Activated CD4-positive, alpha-beta T cell treated with anti-CD3 and anti-CD28 coated beads, Interleukin-2, amount 10 ng/mL, durations not matched to agents 7 days and 5 days (primary cell): Measurements from ENCODE around the gene RTKN. TPM values are rescaled to one million over a fixed set of nuclear protein-coding genes. Genes with fewer than 3 reads are reported as not detected.

Source experiments
- CTCF ChIA-PET: fragments of 350-600 bp; sonication (Branson Sonifier 250); formaldehyde crosslinking; loops from one replicate; lab custom pipeline; 2021; ENCODE audit warnings: antibody characterized with exemption; lab: Charles Lee
- POLR2A ChIA-PET: fragments of 350-600 bp; sonication (Branson Sonifier 250); formaldehyde crosslinking; loops from one replicate; lab custom pipeline; 2021; ENCODE audit warnings: antibody characterized with exemption; lab: Charles Lee
- DNase-seq: peaks from one replicate; pipeline ENCODE4 v3.0.0-alpha.2; 2020
- H3K27ac Mint-ChIP-seq: one replicate; pipeline ENCODE4 v1.8.0; 2021; ENCODE audit warnings: mild to moderate bottlenecking, moderate library complexity, mixed read lengths
- H3K27me3 Mint-ChIP-seq: one replicate; pipeline ENCODE4 v1.8.0; 2021; ENCODE audit warnings: mixed read lengths
- H3K36me3 Mint-ChIP-seq: one replicate; pipeline ENCODE4 v1.8.0; 2021; ENCODE audit warnings: low read depth, mixed read lengths
- H3K4me1 Mint-ChIP-seq: one replicate; pipeline ENCODE4 v1.8.0; 2021; ENCODE audit warnings: mixed read lengths
- H3K4me3 Mint-ChIP-seq: one replicate; pipeline ENCODE4 v1.8.0; 2021; ENCODE audit warnings: mild to moderate bottlenecking, moderate library complexity, mixed read lengths
- H3K9me3 Mint-ChIP-seq: one replicate; pipeline ENCODE4 v1.8.0; 2021; ENCODE audit warnings: mixed read lengths
- total RNA-seq, 2 experiments: library from RNA; stranded (reverse); gene quantifications; one replicate each; pipeline ENCODE4 v1.2.3, GENCODE V29; 2021

Gene RTKN
- total RNA-seq, 2 experiments from 2014 or later: 0.62 to 0.82 TPM

DNA sequence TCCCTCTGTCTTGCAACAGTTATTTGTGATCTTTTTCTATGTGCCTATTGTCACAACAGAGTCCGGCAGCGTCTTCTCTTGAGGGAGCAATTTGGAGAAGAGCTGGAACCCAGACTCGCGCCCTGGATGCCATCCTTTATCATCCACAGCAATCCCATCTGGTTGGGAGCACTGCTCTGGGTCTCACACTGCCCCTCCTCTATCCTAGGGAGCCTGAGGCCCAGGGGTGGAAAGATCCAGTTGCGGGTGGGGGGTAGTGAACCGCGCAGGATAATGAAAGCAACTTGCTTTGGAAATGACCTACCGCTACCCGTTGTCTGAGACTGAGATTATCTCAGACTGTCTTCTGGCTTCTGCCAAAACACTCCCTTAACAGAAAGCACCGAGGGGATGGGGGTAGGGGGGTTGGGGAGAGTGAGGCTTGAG, 17.2 kb upstream of the RTKN start:
- ChIA-PET CTCF (interaction anchor here (1.3 to 9.8 kb wide), 6 partner anchors 9 to 73 kb away, joined by 3 to 66 read pairs (median 10); partner anchors contain the start of genes CCDC142, MRPL53 and TTC31), POLR2A (interaction anchor here (0.6 to 1.2 kb wide), 5 partner anchors 9 to 74 kb away, joined by 3 to 6 read pairs (median 5); partner anchors contain the start of gene MRPL53)
- no peak for DNase-seq
- Mint-ChIP-seq H3K9me3 (no peaks in the 10 kb centered on the region), H3K36me3 (peaks cover 28% of the 10 kb centered on the region), H3K27ac (peak overlapping the region; percentile 98), H3K27me3 (no peaks in the 10 kb centered on the region), H3K4me1 (peaks cover 61% of the 10 kb centered on the region), H3K4me3 (peak overlapping the region; percentile 91)

- H3K4me1 Mint-ChIP-seq: peaks cover 62% of the 10 kb centered on the region
- H3K27me3 Mint-ChIP-seq: no peaks in the 10 kb centered on the region
- H3K27ac Mint-ChIP-seq: peak within 1 kb of the TSS; percentile 98
- ChIA-PET CTCF (interaction anchor here (0.7 to 9.8 kb wide), 9 partner anchors 9 to 126 kb away, joined by 3 to 66 read pairs (median 3); partner anchors contain the start of genes AUP1, CCDC142, HTRA2 and MRPL53), POLR2A (interaction anchor here (0.6 to 1.3 kb wide), 6 partner anchors 9 to 75 kb away, joined by 3 to 6 read pairs (median 5); partner anchors contain the start of genes C2orf81 and MRPL53)
- no peaks in the 10 kb centered on the region for H3K9me3 Mint-ChIP-seq
- peak; percentile 100 for DNase-seq
- peak within 1 kb of the TSS; percentile 91 for H3K4me3 Mint-ChIP-seq
- H3K36me3 Mint-ChIP-seq: peaks cover 27% of the 10 kb centered on the region
Measured at GRCh38 chr2:74458132-74458937, 16.6 kb upstream of the RTKN start, which contains the start of gene WBP1. Gene WBP1 (plus strand): TSS chr2:74458438. CDS start chr2:74458603, 165 bp downstream.

GRCh38 chr2:74457549-74458131, 15.9 kb upstream of the RTKN start:
- ChIA-PET POLR2A (interaction anchor here (0.6 to 1.3 kb wide), 3 partner anchors 15 to 37 kb away, joined by 3 to 6 read pairs (median 6); partner anchors contain the start of genes C2orf81 and MRPL53), CTCF (interaction anchor here (0.9 to 9.8 kb wide), 9 partner anchors 10 to 133 kb away, joined by 3 to 66 read pairs (median 6); partner anchors contain the start of genes AUP1, CCDC142, HTRA2 and MRPL53)
- H3K27me3 Mint-ChIP-seq: no peaks in the 10 kb centered on the region
- H3K27ac Mint-ChIP-seq: peak overlapping the region; percentile 98
- H3K4me1 Mint-ChIP-seq: peaks cover 62% of the 10 kb centered on the region
- H3K4me3 Mint-ChIP-seq: peak overlapping the region; percentile 91
- H3K36me3 Mint-ChIP-seq: peaks cover 21% of the 10 kb centered on the region
- no peaks in the 10 kb centered on the region for H3K9me3 Mint-ChIP-seq
- peak; percentile 80 for DNase-seq

DNA sequence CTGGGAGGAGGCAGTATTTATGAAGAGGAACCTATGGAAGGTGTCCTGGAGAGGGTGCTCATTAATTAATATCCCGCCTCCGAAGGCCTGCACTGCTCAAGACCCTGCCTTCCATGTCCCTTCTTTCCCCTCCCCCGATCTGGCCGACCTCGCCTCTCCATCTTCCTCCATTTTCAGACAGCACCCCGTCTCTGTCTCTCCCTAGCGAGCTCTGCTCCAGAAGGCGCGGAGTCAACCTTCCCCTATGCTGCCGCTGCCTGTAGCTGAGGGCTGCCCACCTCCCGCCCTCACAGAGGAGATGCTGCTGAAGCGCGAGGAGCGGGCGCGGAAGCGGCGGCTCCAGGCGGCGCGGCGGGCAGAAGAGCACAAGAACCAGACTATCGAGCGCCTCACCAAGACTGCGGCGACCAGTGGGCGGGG, 15.4 kb upstream of the RTKN start:
- H3K9me3 Mint-ChIP-seq: no peaks in the 10 kb centered on the region
- DNase-seq: no peak
- POLR2A ChIA-PET: interaction anchor here (0.6 to 1.3 kb wide), 2 partner anchors 36 to 37 kb away, joined by 3 to 6 read pairs; partner anchors contain the start of gene C2orf81
- CTCF ChIA-PET: interaction anchor here (0.6 to 9.8 kb wide), 7 partner anchors 10 to 132 kb away, joined by 3 to 66 read pairs (median 6); partner anchors contain the start of genes CCDC142, MRPL53 and TTC31
- no peaks in the 10 kb centered on the region for H3K27me3 Mint-ChIP-seq
- H3K27ac Mint-ChIP-seq: peak overlapping the region; percentile 98
- H3K4me1 Mint-ChIP-seq: peaks cover 66% of the 10 kb centered on the region
- H3K36me3 Mint-ChIP-seq: peaks cover 21% of the 10 kb centered on the region
- H3K4me3 Mint-ChIP-seq: peak overlapping the region; percentile 91

- ChIA-PET POLR2A (interaction anchor here (0.6 to 1.3 kb wide), 4 partner anchors 16 to 75 kb away, joined by 3 read pairs; partner anchors contain the start of genes AUP1, C2orf81, HTRA2 and MRPL53), CTCF (interaction anchor here (0.9 to 9.8 kb wide), 5 partner anchors 11 to 64 kb away, joined by 3 to 66 read pairs (median 4); partner anchors contain the start of genes CCDC142 and TTC31)
- peak; percentile 97 for DNase-seq
- Mint-ChIP-seq H3K27ac (peak within 1 kb of the TSS; percentile 98), H3K27me3 (no peaks in the 10 kb centered on the region), H3K36me3 (peaks cover 13% of the 10 kb centered on the region), H3K4me3 (peak within 1 kb of the TSS; percentile 91), H3K4me1 (peaks cover 61% of the 10 kb centered on the region), H3K9me3 (no peaks in the 10 kb centered on the region)
Measured at GRCh38 chr2:74454654-74455511, 13.1 kb upstream of the RTKN start, which contains the start of gene INO80B. Gene INO80B (plus strand): TSS chr2:74455087. CDS start chr2:74455117, 30 bp downstream.

DNA sequence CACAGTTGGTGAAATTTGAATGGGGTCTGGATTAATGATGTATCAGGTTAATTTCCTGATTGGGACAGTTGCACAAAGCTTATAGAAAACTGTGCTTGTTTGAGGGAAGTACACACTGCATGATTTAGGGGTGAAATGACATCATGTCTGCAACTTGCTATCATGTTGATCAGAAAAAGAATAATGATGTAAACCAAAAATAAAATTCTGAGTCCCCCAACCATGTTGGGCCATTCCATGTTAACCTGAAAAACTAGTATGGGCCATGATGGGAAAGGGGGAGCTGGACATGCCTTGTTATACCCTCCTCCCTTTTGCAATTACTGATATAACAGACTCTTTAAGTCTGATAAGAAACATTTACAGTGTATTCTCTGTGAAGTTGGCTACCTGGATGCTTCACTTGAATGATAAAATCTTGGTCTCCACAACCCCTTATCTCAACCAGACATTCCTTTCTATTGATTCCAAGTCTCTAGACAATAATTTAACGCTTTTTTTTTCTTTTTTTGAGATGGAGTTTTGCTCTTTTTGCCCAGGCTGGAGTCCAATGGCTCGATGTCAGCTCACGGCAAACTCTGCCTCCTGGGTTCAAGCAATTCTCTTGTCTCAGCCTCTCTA, 8.9 kb upstream of the RTKN start:
- Mint-ChIP-seq H3K9me3 (no peaks in the 10 kb centered on the region), H3K4me1 (peaks cover 34% of the 10 kb centered on the region), H3K27ac (peak overlapping the region; percentile 41), H3K36me3 (peaks cover 2% of the 10 kb centered on the region), H3K27me3 (peaks cover 6% of the 10 kb centered on the region), H3K4me3 (no peak overlapping the region)
- ChIA-PET POLR2A (no interaction called here), CTCF (interaction anchor here (0.7 to 0.9 kb wide), 2 partner anchors 10 to 11 kb away, joined by 3 to 4 read pairs; no protein-coding TSS in a partner anchor)
- DNase-seq: no peak

DNA sequence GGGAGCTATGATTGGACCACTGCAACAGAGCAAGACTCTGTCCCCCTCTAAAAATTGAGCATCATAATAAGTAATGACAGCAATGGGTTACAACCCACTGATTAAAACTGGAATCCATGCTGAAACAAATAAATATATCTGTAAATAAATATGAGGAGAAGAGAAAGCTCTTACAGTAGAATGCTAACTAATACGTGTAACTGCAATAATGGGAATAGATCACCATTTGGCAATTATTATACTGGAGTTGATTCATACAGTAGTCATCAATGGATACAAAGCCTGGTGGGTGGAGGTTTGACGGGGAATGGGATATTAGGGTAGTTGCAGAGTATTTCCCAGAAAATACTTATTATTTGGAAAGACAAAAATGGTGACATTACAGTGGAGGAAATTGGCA, 7.0 kb upstream of the RTKN start:
- peaks cover 19% of the 10 kb centered on the region for H3K27me3 Mint-ChIP-seq
- peaks cover 19% of the 10 kb centered on the region for H3K4me1 Mint-ChIP-seq
- H3K27ac Mint-ChIP-seq: peak overlapping the region; percentile 20
- no peaks in the 10 kb centered on the region for H3K9me3 Mint-ChIP-seq
- DNase-seq: no peak
- H3K36me3 Mint-ChIP-seq: no peaks in the 10 kb centered on the region
- ChIA-PET POLR2A (no interaction called here), CTCF (interaction anchor here (1.1 kb wide), 1 partner anchor 9 kb away, joined by 3 read pairs; no protein-coding TSS in a partner anchor)
- no peak overlapping the region for H3K4me3 Mint-ChIP-seq

GRCh38 chr2:74447230-74447999, 5.7 kb upstream of the RTKN start:
- H3K27me3 Mint-ChIP-seq: peaks cover 25% of the 10 kb centered on the region
- H3K36me3 Mint-ChIP-seq: no peaks in the 10 kb centered on the region
- POLR2A ChIA-PET: no interaction called here
- CTCF ChIA-PET: no interaction called here
- no peak for DNase-seq
- no peak overlapping the region for H3K4me3 Mint-ChIP-seq
- peaks cover 6% of the 10 kb centered on the region for H3K4me1 Mint-ChIP-seq
- H3K9me3 Mint-ChIP-seq: no peaks in the 10 kb centered on the region
- H3K27ac Mint-ChIP-seq: no peak overlapping the region

GRCh38 chr2:74444498-74445318, 3.0 kb upstream of the RTKN start:
- Mint-ChIP-seq H3K4me1 (peaks cover 11% of the 10 kb centered on the region), H3K36me3 (no peaks in the 10 kb centered on the region), H3K4me3 (no peak overlapping the region), H3K27ac (no peak overlapping the region), H3K9me3 (no peaks in the 10 kb centered on the region), H3K27me3 (peaks cover 36% of the 10 kb centered on the region)
- no peak for DNase-seq
- ChIA-PET CTCF (interaction anchor here (0.8 to 1.6 kb wide), 3 partner anchors 10 to 89 kb away, joined by 3 to 4 read pairs (median 3); partner anchors contain the start of gene INO80B), POLR2A (no interaction called here)
